GM23338 (cell line): ENCODE results near the gene BIRC3.

Experiments
- CREB1 ChIP-seq: fragments of 250-450 bp; sonication (Bioruptor Pico); IDR thresholded peaks from 2 replicates; pipeline ENCODE4 v1.5.0; 2020; ENCODE audit warnings: low read depth, mild to moderate bottlenecking, moderate library complexity
- CTCF ChIP-seq, 2 experiments: fragments of 200-600 bp in 1 of 2; sonication (generic) in 1 of 2; conservative IDR thresholded peaks; 2 replicates each; pipeline versions ENCODE4 v1.5.1 to v1.6.1; 2016 to 2017; ENCODE audit warnings: antibody characterized with exemption in 2 of 2, low read depth in 2 of 2, mild to moderate bottlenecking in 2 of 2, moderate library complexity in 1 of 2
- EZH2 ChIP-seq: fragments of 200-600 bp; sonication (generic); IDR thresholded peaks from one replicate; pipeline ENCODE4 v1.8.0; 2017; ENCODE audit warnings: antibody characterized with exemption, mild to moderate bottlenecking, low read depth; ENCODE audit not compliant: unreplicated experiment
- EZH2phosphoT487 ChIP-seq: fragments of 200-600 bp; sonication (generic); IDR thresholded peaks from one replicate; pipeline ENCODE4 v1.8.1; 2018; ENCODE audit warnings: antibody characterized with exemption; ENCODE audit not compliant: unreplicated experiment
- JUNB ChIP-seq: IDR thresholded peaks from one replicate; pipeline ENCODE4 v1.6.1; 2016; ENCODE audit warnings: antibody characterized with exemption; ENCODE audit not compliant: unreplicated experiment
- NANOG ChIP-seq: IDR thresholded peaks from 2 replicates; pipeline ENCODE4 v1.6.1; 2016; ENCODE audit warnings: antibody characterized with exemption, borderline replicate concordance
- POLR2AphosphoS5 ChIP-seq: IDR thresholded peaks from 2 replicates; pipeline ENCODE4 v1.6.1; 2016; ENCODE audit warnings: antibody characterized with exemption, low read depth
- REST ChIP-seq: IDR thresholded peaks from one replicate; pipeline ENCODE4 v1.6.1; 2018; ENCODE audit warnings: antibody characterized with exemption; ENCODE audit not compliant: unreplicated experiment
- ZNF114 ChIP-seq: fragments of 250-450 bp; sonication (Bioruptor Pico); IDR thresholded peaks from 2 replicates; pipeline ENCODE4 v1.5.0; 2020; ENCODE audit warnings: mild to moderate bottlenecking, moderate library complexity

- TF ChIP-seq REST (no peak), CTCF (conservative IDR thresholded peaks at IDR 0.05; ENCODE audit: low read depth in 2 of 2) (no peak), POLR2AphosphoS5 (no peak), EZH2 (no peak), EZH2phosphoT487 (no peak), JUNB (no peak), ZNF114 (no peak), NANOG (no peak), CREB1 (CRISPR knock-in tag) (no peak)
These were observed 37.6 kb upstream of the BIRC3 start for GRCh38 chr11:102279641-102280170.
